ENCODE measurements around the gene P2RY6. TPM values are rescaled to one million over a fixed set of nuclear protein-coding genes. Genes with fewer than 3 reads are reported as not detected.
A peak's percentile ranks its signal among the peaks of the same experiment; 100 is the strongest.

The P2RY6 gene
- total RNA-seq, 4 donors from 2014 or later: 0.78 to 2.8 (median 1.1) TPM; not detected in 1

GRCh38 chr11:73267122-73267846 lies 4.9 kb upstream of the P2RY6 start:
- Histone ChIP-seq H3K36me3 (no peaks in the 10 kb centered on the region), H3K4me1 (peaks cover 17 to 28% of the 10 kb centered on the region in 2 donors), H3K27ac (no peak overlapping the region), H3K9me3 (no peaks in the 10 kb centered on the region), H3K4me3 (no peak overlapping the region), H3K27me3 (peaks cover 0 to 2% (median 0%) of the 10 kb centered on the region in 3 donors)
- ATAC-seq (no peak), DNase-seq (no peak)
- TF ChIP-seq POLR2A (IDR thresholded peaks at IDR 0.05) (no peak), CTCF (IDR thresholded peaks at IDR 0.05 in 4 of 5, conservative IDR thresholded peaks at IDR 0.05 in 1 of 5) (no peak)
- intact Hi-C loops (cut with DNase I; ENCODE audit: low total_unique reads): no loop called here
- in situ Hi-C loops (cut with MboI; ENCODE audit: low sequenced_read_pairs in 4 of 4): no loop called here

- Histone ChIP-seq H3K4me3 (no peak overlapping the region), H3K36me3 (no peaks in the 10 kb centered on the region), H3K27me3 (peaks cover 0 to 2% (median 0%) of the 10 kb centered on the region in 3 donors), H3K27ac (no peak overlapping the region), H3K4me1 (peaks cover 17 to 23% of the 10 kb centered on the region in 2 donors), H3K9me3 (no peaks in the 10 kb centered on the region)
- TF ChIP-seq CTCF (IDR thresholded peaks at IDR 0.05 in 4 of 5, conservative IDR thresholded peaks at IDR 0.05 in 1 of 5) (no peak), POLR2A (IDR thresholded peaks at IDR 0.05) (no peak)
- ATAC-seq: no peak
- intact Hi-C loops (cut with DNase I; ENCODE audit: low total_unique reads) (no loop called here), in situ Hi-C loops (cut with MboI; ENCODE audit: low sequenced_read_pairs in 4 of 4) (no loop called here)
- peak in 1 of 2 donors; percentile 13 for DNase-seq
Measured at GRCh38 chr11:73267906-73268540, 4.1 kb upstream of the P2RY6 start.

GRCh38 chr11:73268671-73269271 lies 3.4 kb upstream of the P2RY6 start:
- TF ChIP-seq CTCF (IDR thresholded peaks at IDR 0.05 in 4 of 5, conservative IDR thresholded peaks at IDR 0.05 in 1 of 5) (no peak), POLR2A (IDR thresholded peaks at IDR 0.05) (no peak)
- Histone ChIP-seq H3K27ac (no peak overlapping the region), H3K4me3 (no peak overlapping the region), H3K4me1 (peaks cover 17 to 26% of the 10 kb centered on the region in 2 donors), H3K9me3 (no peaks in the 10 kb centered on the region), H3K36me3 (no peaks in the 10 kb centered on the region), H3K27me3 (peaks cover 0 to 2% (median 0%) of the 10 kb centered on the region in 3 donors)
- DNase-seq (peak in 1 of 2 donors; percentile 8), ATAC-seq (no peak)
- in situ Hi-C loops (cut with MboI; ENCODE audit: low sequenced_read_pairs in 4 of 4): no loop called here
- intact Hi-C loops (cut with DNase I; ENCODE audit: low total_unique reads): no loop called here

DNA sequence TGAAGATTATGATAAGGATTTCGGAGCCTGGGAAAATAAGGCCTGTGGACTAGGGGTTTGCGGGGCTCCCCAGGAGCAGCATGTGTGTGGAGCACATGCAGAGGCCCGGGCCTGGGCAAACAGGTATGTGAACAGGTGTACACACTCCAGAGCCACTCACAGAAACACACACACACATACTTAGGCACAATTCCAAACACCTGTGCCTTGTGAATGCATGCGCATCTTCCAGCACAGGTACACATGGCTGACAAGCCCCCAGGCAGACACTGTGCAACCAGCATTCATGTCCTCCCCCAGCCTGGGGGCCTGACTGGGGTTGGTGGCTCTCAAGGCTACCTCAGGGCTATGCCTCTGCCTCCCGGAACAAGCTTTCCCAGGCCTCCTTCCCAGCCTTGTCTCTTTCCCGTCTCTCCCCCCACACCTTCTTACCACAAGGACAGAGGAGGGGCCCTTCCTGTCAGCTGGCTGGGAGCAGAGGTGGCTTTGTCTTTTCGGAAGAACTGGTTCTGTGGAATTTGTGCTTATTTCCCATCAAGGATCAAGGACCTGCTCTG lies 2.6 kb upstream of the P2RY6 start:
- DNase-seq: peak in 1 of 2 donors; percentile 7
- Histone ChIP-seq H3K36me3 (no peaks in the 10 kb centered on the region), H3K9me3 (no peaks in the 10 kb centered on the region), H3K27ac (no peak overlapping the region), H3K4me1 (peaks cover 19 to 32% of the 10 kb centered on the region in 2 donors), H3K27me3 (peaks cover 0 to 2% (median 0%) of the 10 kb centered on the region in 3 donors), H3K4me3 (no peak overlapping the region)
- in situ Hi-C loops (cut with MboI; ENCODE audit: low sequenced_read_pairs in 4 of 4): no loop called here
- no peak for TF ChIP-seq POLR2A (IDR thresholded peaks at IDR 0.05)
- TF ChIP-seq CTCF (IDR thresholded peaks at IDR 0.05 in 4 of 5, conservative IDR thresholded peaks at IDR 0.05 in 1 of 5): no peak
- ATAC-seq: no peak
- intact Hi-C loops (cut with DNase I; ENCODE audit: low total_unique reads): no loop called here
